Hematopoietic multipotent progenitor cell treated with erythropoietin and hydrocortisone succinate and interleukin-3 and kit ligand, for 15 days (in vitro differentiated cells): ENCODE results near the gene STARD13.

Experiments used
- DNase-seq: peaks from one replicate; pipeline ENCODE4 v3.0.0-alpha.2; 2015; ENCODE audit warnings: low spot score

The STARD13 gene, protein sequence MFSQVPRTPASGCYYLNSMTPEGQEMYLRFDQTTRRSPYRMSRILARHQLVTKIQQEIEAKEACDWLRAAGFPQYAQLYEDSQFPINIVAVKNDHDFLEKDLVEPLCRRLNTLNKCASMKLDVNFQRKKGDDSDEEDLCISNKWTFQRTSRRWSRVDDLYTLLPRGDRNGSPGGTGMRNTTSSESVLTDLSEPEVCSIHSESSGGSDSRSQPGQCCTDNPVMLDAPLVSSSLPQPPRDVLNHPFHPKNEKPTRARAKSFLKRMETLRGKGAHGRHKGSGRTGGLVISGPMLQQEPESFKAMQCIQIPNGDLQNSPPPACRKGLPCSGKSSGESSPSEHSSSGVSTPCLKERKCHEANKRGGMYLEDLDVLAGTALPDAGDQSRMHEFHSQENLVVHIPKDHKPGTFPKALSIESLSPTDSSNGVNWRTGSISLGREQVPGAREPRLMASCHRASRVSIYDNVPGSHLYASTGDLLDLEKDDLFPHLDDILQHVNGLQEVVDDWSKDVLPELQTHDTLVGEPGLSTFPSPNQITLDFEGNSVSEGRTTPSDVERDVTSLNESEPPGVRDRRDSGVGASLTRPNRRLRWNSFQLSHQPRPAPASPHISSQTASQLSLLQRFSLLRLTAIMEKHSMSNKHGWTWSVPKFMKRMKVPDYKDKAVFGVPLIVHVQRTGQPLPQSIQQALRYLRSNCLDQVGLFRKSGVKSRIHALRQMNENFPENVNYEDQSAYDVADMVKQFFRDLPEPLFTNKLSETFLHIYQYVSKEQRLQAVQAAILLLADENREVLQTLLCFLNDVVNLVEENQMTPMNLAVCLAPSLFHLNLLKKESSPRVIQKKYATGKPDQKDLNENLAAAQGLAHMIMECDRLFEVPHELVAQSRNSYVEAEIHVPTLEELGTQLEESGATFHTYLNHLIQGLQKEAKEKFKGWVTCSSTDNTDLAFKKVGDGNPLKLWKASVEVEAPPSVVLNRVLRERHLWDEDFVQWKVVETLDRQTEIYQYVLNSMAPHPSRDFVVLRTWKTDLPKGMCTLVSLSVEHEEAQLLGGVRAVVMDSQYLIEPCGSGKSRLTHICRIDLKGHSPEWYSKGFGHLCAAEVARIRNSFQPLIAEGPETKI

DNA sequence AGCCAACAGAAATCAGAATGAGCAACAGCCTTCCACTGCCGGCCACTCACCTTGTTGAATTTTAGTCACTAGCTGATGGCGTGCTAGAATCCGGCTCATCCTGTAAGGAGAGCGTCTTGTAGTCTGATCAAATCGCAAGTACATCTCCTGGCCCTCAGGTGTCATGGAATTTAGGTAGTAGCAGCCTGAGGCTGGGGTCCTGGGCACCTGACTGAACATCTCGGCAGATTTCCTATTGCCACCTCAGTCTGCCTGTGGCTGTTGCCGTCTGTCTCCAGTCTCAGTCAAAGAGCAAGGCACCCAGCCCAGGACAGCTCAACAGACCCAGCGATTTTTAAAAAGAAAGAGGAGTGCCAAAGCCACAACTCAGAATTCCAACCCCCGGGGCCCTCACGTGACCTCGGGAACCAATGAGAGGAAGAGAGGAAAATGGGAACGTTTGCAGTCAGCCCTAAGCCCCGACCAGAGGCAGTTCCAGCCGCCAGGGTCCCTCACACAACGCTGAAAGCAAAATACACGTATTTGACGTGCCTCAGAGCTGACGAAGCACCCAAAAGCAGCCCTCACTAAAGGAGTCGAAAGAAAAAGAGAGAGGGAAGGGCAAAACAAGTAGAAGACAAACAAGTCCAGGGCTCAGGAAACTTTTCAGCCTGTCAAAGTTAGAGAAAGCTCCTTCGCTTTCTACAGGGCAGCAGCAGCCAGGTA lies at the start of gene STARD13:
Gene STARD13 (minus strand): TSS at position 336 of the 705 bp plus-strand sequence. CDS start 117 bp downstream, at position 219.
- DNase-seq = no peak

GRCh38 chr13:33334831-33335230 lies 49.3 kb upstream of the STARD13 start:
- no peak for DNase-seq

DNA sequence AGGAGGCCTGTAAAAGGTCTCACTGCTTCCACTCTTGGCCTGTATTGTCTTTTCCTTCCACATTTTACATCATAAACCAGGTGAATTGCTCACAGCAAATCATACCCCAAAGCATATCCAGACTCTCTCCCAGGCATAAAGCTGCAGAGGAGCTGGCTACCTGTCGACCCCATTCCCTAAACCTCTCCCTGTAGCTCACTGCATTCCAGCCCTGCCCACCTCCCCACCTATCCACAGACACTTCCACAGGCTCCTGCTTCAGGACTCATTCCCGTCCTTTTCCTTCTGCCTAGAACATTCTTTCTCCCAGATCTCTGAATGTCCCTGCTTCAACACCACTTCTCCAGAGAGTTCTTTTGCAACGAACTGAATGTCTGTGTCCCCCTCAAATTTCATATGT lies 46.4 kb upstream of the STARD13 start:
- DNase-seq = no peak

DNA sequence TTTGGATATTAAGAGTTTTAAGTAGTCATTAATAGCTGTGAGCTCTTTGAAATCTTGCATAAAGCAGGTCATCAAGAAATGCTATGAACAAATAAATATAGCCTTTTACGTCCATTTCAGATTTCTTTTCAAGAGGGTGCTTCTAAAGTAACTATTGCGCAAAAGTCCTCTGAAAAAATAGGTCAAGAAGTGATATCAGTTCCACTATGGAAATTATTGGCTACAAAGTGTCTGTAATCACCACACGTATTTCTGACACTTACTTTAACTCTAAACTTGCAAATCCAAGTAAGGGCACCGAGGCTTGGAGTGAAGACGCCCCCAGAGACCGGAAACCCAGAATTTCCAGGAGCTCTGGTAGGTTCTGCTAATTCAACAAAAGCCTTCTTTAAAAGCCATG lies 44.9 kb upstream of the STARD13 start:
- no peak for DNase-seq

- DNase-seq = no peak
Measured at GRCh38 chr13:33328701-33329100, 43.1 kb upstream of the STARD13 start.

- DNase-seq = no peak
Measured at GRCh38 chr13:33326723-33327122, 41.2 kb upstream of the STARD13 start.

DNA sequence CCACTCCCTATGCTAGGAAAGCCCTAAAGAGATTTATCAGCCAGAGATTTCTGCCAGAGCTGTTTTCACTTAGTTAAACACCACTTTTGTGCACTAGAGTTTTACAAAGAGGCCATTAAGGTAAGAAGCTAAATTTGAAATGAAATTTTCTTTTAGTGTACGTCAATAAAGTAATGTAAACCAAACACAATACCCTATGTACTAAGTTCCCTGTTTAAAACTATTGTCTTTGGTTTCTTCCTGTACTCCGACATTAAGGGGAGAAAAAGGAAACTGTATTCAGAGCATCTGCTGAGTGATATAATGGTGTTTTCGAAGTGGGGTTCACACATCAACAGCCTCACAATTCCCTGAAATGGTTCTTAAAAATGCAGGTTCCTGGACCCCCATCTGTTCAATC lies 40.7 kb upstream of the STARD13 start:
- DNase-seq = no peak

GRCh38 chr13:33323801-33324510 lies 38.4 kb upstream of the STARD13 start:
- DNase-seq = no peak

GRCh38 chr13:33322965-33323668 lies 37.6 kb upstream of the STARD13 start:
- DNase-seq = no peak

- DNase-seq = no peak
Measured at GRCh38 chr13:33322543-33322809, 36.9 kb upstream of the STARD13 start.

- DNase-seq = no peak
Measured at GRCh38 chr13:33321686-33322542, 36.4 kb upstream of the STARD13 start.

DNA sequence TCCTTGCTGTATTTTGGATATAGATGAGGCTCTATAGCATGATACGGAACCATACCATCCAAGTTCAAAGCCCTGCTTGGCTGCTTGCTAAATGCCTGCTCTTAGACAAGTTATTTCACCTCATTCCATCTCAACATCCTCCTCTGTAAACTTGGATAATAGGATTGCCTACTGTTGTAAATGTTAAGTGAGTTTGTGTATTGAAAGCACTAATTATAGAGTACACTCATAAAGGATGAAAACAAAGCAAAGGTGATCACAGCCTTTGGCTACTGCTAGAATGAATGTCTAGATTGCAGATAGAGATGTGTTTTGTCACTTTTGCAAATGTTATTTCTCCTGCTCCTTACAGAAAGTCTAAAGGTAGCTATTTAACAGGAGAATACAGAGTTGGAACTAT lies 34.3 kb upstream of the STARD13 start:
- no peak for DNase-seq

DNA sequence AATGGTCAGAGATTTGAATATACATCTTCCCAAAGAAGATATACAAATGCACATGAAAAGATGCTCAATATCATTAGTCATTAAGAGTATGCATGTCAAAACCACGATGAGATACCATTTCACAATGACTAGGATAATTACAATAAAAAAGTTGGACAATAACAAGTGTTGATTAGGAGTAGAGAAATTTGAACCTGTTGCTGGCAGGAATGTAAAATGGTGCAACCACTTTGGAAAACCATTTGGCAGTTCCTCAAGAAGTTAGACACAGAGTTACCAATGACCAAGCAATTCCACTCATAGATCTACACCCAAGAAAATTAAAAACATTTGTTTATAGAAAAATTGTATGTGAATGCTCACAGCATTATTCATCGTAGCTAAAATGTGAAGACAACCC lies 33.2 kb upstream of the STARD13 start:
- DNase-seq = no peak

- DNase-seq = no peak
Measured at GRCh38 chr13:33318037-33318436, 32.5 kb upstream of the STARD13 start.

GRCh38 chr13:33316890-33317289 lies 31.3 kb upstream of the STARD13 start:
- DNase-seq = no peak

DNA sequence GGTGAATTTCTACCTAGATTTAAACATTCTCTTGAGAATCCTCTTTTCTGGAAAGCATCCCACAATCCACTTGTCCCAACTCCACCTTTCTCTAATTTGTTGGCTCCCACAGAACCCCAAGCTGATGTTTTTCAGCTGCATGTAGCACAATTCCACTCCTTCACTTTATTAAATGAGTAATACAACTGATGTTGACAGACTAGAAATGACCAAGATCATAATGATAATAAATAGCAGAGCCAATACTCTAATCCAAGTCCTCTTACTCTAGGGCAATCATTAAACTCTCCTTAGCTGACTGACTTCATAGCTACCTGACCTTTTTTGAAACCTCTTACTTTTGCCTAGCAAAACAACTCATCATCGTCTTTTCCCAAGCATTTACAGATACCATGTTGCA lies 27.9 kb upstream of the STARD13 start:
- DNase-seq = no peak

DNA sequence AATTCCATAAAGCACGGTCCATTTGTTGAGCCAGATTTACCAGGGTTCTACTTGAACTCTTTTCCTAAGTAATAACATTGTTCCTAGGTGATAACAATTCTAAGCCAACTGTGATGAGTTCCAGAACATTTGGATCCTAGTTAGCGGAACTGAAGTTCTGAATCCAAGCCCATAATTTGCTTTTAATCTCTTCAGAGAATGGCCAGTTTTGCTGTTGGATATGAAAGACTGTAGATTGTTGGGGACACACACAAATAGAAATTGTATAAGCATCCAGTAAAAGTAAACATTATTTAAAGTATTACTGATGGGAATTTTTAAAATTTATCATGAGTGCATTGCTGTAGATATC lies 27.3 kb upstream of the STARD13 start:
- DNase-seq = no peak

- no peak for DNase-seq
Measured at GRCh38 chr13:33312150-33312860, 26.8 kb upstream of the STARD13 start.

DNA sequence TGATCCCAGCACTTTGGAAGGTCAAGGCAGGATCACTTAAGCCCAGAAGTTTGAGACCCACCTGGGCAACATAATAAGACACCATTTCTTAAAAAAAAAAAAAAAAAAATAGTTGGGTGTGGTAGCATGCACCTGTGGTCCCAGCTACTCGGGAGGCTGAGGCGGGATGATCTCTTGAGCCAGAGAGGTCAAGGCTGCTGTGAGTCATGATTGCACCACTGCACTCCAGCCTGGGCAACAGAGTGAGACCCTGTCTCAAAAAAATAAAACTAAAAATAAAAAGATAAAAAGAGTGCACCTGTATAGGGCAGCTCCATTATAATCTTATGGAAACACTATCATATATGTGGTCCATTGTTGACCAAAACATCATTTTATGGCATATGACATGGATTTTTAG lies 25.5 kb upstream of the STARD13 start:
- DNase-seq = no peak
